Stomach (tissue), 9 donors: ENCODE measurements around the gene PHF20. TPM values are rescaled to one million over a fixed set of nuclear protein-coding genes. Genes with fewer than 3 reads are reported as not detected.
A peak's percentile ranks its signal among the peaks of the same experiment; 100 is the strongest.

Experiments used
- DNase-seq, 2 donors: peaks; one replicate each; pipeline versions ENCODE4 v3.0.0 to v3.0.0-alpha.2; 2013 to 2019
- H3K27ac ChIP-seq, 5 donors: fragments of 200-600 bp in 4 of 5; sonication (generic) in 4 of 5; one replicate each; pipeline ENCODE4 v1.5.1; 2013 to 2019; ENCODE audit warnings: mild to moderate bottlenecking in 1 of 5, moderate library complexity in 1 of 5
- H3K27me3 ChIP-seq, 3 donors: fragments of 200-600 bp; sonication (generic); one replicate each; pipeline ENCODE4 v1.5.1; 2017 to 2019; ENCODE audit warnings: mixed run types in 1 of 3
- H3K36me3 ChIP-seq, 4 donors: fragments of 200-600 bp; sonication (generic); 1 replicate in 3 of 4; 2 replicates in 1 of 4; pipeline ENCODE4 v1.5.1; 2016 to 2019
- H3K4me1 ChIP-seq, 4 donors: fragments of 200-600 bp; sonication (generic); one replicate each; pipeline ENCODE4 v1.5.1; 2016 to 2019
- H3K4me3 ChIP-seq, 4 donors: fragments of 200-600 bp; sonication (generic) in 3 of 4; one replicate each; pipeline ENCODE4 v1.5.1; 2016 to 2019; ENCODE audit warnings: mild to moderate bottlenecking in 1 of 4
- H3K9me3 ChIP-seq, 4 donors: fragments of 200-600 bp; sonication (generic); one replicate each; pipeline ENCODE4 v1.5.1; 2016 to 2019
- CTCF ChIP-seq, 7 experiments: fragments of 450-650 bp in 4 of 7; fragments of 200-600 bp in 3 of 7; sonication (generic) in 3 of 7; IDR thresholded peaks; one replicate each; pipeline ENCODE4 v1.5.1; 2016 to 2019; ENCODE audit warnings: antibody characterized with exemption in 7 of 7, control low read depth in 2 of 7, mild to moderate bottlenecking in 1 of 7
- EP300 ChIP-seq: sonication (generic); formaldehyde crosslinking; IDR thresholded peaks from one replicate; pipeline ENCODE4 v1.6.1; 2017; ENCODE audit warnings: antibody characterized with exemption
- POLR2A ChIP-seq, 4 donors: fragments of 450-650 bp; IDR thresholded peaks; one replicate each; pipeline ENCODE4 v1.6.1; 2016; ENCODE audit warnings: antibody characterized with exemption in 4 of 4, control low read depth in 2 of 4, mild to moderate bottlenecking in 1 of 4, moderate library complexity in 1 of 4
- POLR2AphosphoS5 ChIP-seq, 3 donors: sonication (generic); formaldehyde crosslinking; IDR thresholded peaks; one replicate each; pipeline ENCODE4 v1.6.1; 2016; ENCODE audit warnings: antibody characterized with exemption in 3 of 3
- WGBS, 5 donors: extraction: QIAGEN DNeasy Blood & Tissue Kit in 3 of 5; methylation state at CpG; one replicate each; pipeline versions ENCODE4 v1.1.5 to v1.1.7; 2013 to 2018; 5-methylcytosine and 5-hydroxymethylcytosine counted together
- intact Hi-C: fragments of 100-400 bp; cut with DNase I; formaldehyde crosslinking; loops from one replicate; pipeline ENCODE4 v1.15.1; 2023; ENCODE audit warnings: low total_unique reads
- polyA plus RNA-seq, 3 donors: library from polyadenylated mRNA; stranded (reverse); fragments of 200-250 nt; gene quantifications; one replicate each; pipeline ENCODE4 v1.2.3, GENCODE V29; 2013
- total RNA-seq, 5 donors: library from RNA; depleted of rRNA; stranded (reverse); fragments of >200 nt; gene quantifications; one replicate each; pipeline versions ENCODE4 v1.1.0 to v1.2.3, GENCODE V29; 2014 to 2016
- donor health status: healthy with polysubstance abuse.
- donor health status: Bipolar disorder and iron deficiency.
- donor health status: healthy.

Gene PHF20
- total and polyA plus RNA-seq, 8 donors = 18.3 to 135 (median 31.5) TPM

- H3K27me3 ChIP-seq = no peaks in the 10 kb centered on the region
- whole genome bisulfite sequencing, 5 donors = 82 to 97% (median 95%) methylated on average over 3 of the region's 3 CpGs
- H3K4me1 ChIP-seq = peaks cover 0 to 21% (median 7%) of the 10 kb centered on the region in 4 donors
- intact Hi-C loops = loop anchor here (10.0 kb wide), 1 partner anchor 152 kb away; no protein-coding TSS in a partner anchor
- H3K27ac ChIP-seq = peak overlapping the region in 1 of 5 donors; percentile 85
- peaks cover 0 to 16% (median 5%) of the 10 kb centered on the region in 4 donors for H3K36me3 ChIP-seq
- TF ChIP-seq POLR2AphosphoS5 (IDR thresholded peaks at IDR 0.05) = peak in 1 of 3 donors; percentile 12
- no peak for TF ChIP-seq EP300
- TF ChIP-seq CTCF (IDR thresholded peaks at IDR 0.05) = no peak
- H3K4me3 ChIP-seq = no peak overlapping the region
- DNase-seq = peak in 1 of 2 donors; percentile 41
- H3K9me3 ChIP-seq = no peaks in the 10 kb centered on the region
Observed at GRCh38 chr20:35886537-35886936, 114.7 kb downstream of the PHF20 start.

GRCh38 chr20:35887393-35888064 is 115.7 kb downstream of the PHF20 start:
- DNase-seq = no peak
- H3K36me3 ChIP-seq = peaks cover 0 to 12% (median 5%) of the 10 kb centered on the region in 4 donors
- no peak for TF ChIP-seq POLR2A (IDR thresholded peaks at IDR 0.05)
- TF ChIP-seq POLR2AphosphoS5 (IDR thresholded peaks at IDR 0.05) = no peak
- no peak for TF ChIP-seq CTCF (IDR thresholded peaks at IDR 0.05)
- no peak for TF ChIP-seq EP300
- peaks cover 0 to 18% (median 9%) of the 10 kb centered on the region in 4 donors for H3K4me1 ChIP-seq
- WGBS, 5 donors = 90 to 97% (median 94%) methylated on average over 8 of the region's 8 CpGs
- no peaks in the 10 kb centered on the region for H3K9me3 ChIP-seq
- intact Hi-C loops = loop anchor here (10.0 kb wide), 1 partner anchor 153 kb away; no protein-coding TSS in a partner anchor
- peak overlapping the region in 1 of 5 donors; percentile 85 for H3K27ac ChIP-seq
- H3K4me3 ChIP-seq = no peak overlapping the region
- no peaks in the 10 kb centered on the region for H3K27me3 ChIP-seq

GRCh38 chr20:35888657-35889056 is 116.8 kb downstream of the PHF20 start:
- intact Hi-C loops = loop anchor here (10.0 kb wide), 1 partner anchor 154 kb away; no protein-coding TSS in a partner anchor
- 100% methylated on average over 1 of the region's 1 CpG for WGBS, 5 donors

GRCh38 chr20:35891375-35891774 is 119.6 kb downstream of the PHF20 start:
- peaks cover 0 to 23% (median 9%) of the 10 kb centered on the region in 4 donors for H3K36me3 ChIP-seq
- peaks cover 0 to 9% (median 0%) of the 10 kb centered on the region in 4 donors for H3K4me1 ChIP-seq
- TF ChIP-seq POLR2A (IDR thresholded peaks at IDR 0.05) (no peak), POLR2AphosphoS5 (IDR thresholded peaks at IDR 0.05) (peak in 1 of 3 donors; percentile 18)
- peak overlapping the region in 2 of 5 donors; percentile 26 to 52 for H3K27ac ChIP-seq
- H3K27me3 ChIP-seq = no peaks in the 10 kb centered on the region
- 69 to 91% (median 84%) methylated on average over 2 of the region's 2 CpGs for WGBS, 5 donors
- intact Hi-C loops = no loop called here
- H3K9me3 ChIP-seq = no peaks in the 10 kb centered on the region
- DNase-seq = no peak
- H3K4me3 ChIP-seq = no peak overlapping the region

More at GRCh38 chr20:35888657-35889056, 116.8 kb downstream of the PHF20 start:
- DNase-seq = no peak
- peaks cover 0 to 11% (median 3%) of the 10 kb centered on the region in 4 donors for H3K36me3 ChIP-seq
- H3K27me3 ChIP-seq = no peaks in the 10 kb centered on the region
- H3K27ac ChIP-seq = peak overlapping the region in 1 of 5 donors; percentile 85
- TF ChIP-seq POLR2AphosphoS5 (IDR thresholded peaks at IDR 0.05) (no peak), EP300 (no peak), POLR2A (IDR thresholded peaks at IDR 0.05) (no peak), CTCF (IDR thresholded peaks at IDR 0.05) (no peak)
- no peak overlapping the region for H3K4me3 ChIP-seq
- no peaks in the 10 kb centered on the region for H3K9me3 ChIP-seq
- peaks cover 0 to 14% (median 6%) of the 10 kb centered on the region in 4 donors for H3K4me1 ChIP-seq
